GM10248 (cell line): ENCODE measurements around the gene P2RY13.

ENCODE experiments used
- CTCF ChIA-PET: fragments of 300-600 bp; sonication (Branson Sonifier 250); formaldehyde crosslinking; extraction: SDS; loops from one replicate; lab custom pipeline; 2021; ENCODE audit warnings: antibody characterized with exemption; lab: Yijun Ruan, JAX
- POLR2A ChIA-PET: fragments of 350-650 bp; sonication (Branson Sonifier 250); formaldehyde crosslinking; extraction: SDS; loops from one replicate; lab custom pipeline; 2020; ENCODE audit warnings: antibody characterized with exemption; lab: Yijun Ruan, JAX
- DNase-seq: peaks from one replicate; pipeline ENCODE4 v3.0.0; 2012; ENCODE audit errors: extremely low spot score
- CTCF ChIP-seq: IDR thresholded peaks from 2 replicates; pipeline ENCODE4 v1.5.1; 2012; ENCODE audit warnings: mild to moderate bottlenecking, low read depth; ENCODE audit errors: extremely low read depth, missing control alignments, control extremely low read depth

P2RY13 gene

GRCh38 chr3:151318991-151319390 is 10.4 kb downstream of the P2RY13 start:
- POLR2A ChIA-PET, result no interaction called here
- no peak for TF ChIP-seq CTCF
- DNase-seq, result no peak
- CTCF ChIA-PET, result interaction anchor here (1.1 to 1.5 kb wide), 3 partner anchors 9 to 27 kb away, joined by 3 to 6 read pairs (median 5); no protein-coding TSS in a partner anchor

- no peak for TF ChIP-seq CTCF
- no peak for DNase-seq
- ChIA-PET POLR2A (no interaction called here), CTCF (interaction anchor here (0.6 to 1.5 kb wide), 4 partner anchors 8 to 548 kb away, joined by 3 to 6 read pairs (median 4); no protein-coding TSS in a partner anchor)
Measured at GRCh38 chr3:151318313-151318712, 11.0 kb downstream of the P2RY13 start.

GRCh38 chr3:151316267-151316991 is 12.9 kb downstream of the P2RY13 start, which contains the start of gene GPR87:
GPR87 (minus strand) TSS chr3:151316820; CDS start chr3:151300100, 16,720 bp downstream.
- DNase-seq, result no peak
- no peak for TF ChIP-seq CTCF
- ChIA-PET POLR2A (no interaction called here), CTCF (interaction anchor here (1.0 to 1.5 kb wide), 3 partner anchors 9 to 30 kb away, joined by 3 to 6 read pairs (median 6); no protein-coding TSS in a partner anchor)

- POLR2A ChIA-PET, result no interaction called here
Measured at GRCh38 chr3:151315846-151316245, 13.5 kb downstream of the P2RY13 start.

GRCh38 chr3:151315136-151315535 is 14.2 kb downstream of the P2RY13 start:
- no peak for DNase-seq
- POLR2A ChIA-PET, result no interaction called here
- CTCF ChIA-PET, result interaction anchor here (3.3 kb wide), 1 partner anchor 13 kb away, joined by 19 read pairs; the partner anchor contains the start of gene P2RY13

More at GRCh38 chr3:151315846-151316245, 13.5 kb downstream of the P2RY13 start:
- no peak for DNase-seq
- no peak for TF ChIP-seq CTCF
- CTCF ChIA-PET, result interaction anchor here (1.1 to 1.5 kb wide), 2 partner anchors 10 to 12 kb away, joined by 6 read pairs; no protein-coding TSS in a partner anchor

More at GRCh38 chr3:151315136-151315535, 14.2 kb downstream of the P2RY13 start:
- TF ChIP-seq CTCF, result no peak
